Nucleus accumbens (tissue), 56 donors: ENCODE measurements around the gene NTM.
"Not testable (repeated sequence)": the region's sequence is repeated elsewhere in the genome, so short reads cannot be mapped to it uniquely, and the experiment has no call there.

Source experiments
- DNase-seq, 56 donors: peaks; one replicate each; lab custom pipeline; 2025; lab: John Stamatoyannopoulos, UW

NTM gene

DNA sequence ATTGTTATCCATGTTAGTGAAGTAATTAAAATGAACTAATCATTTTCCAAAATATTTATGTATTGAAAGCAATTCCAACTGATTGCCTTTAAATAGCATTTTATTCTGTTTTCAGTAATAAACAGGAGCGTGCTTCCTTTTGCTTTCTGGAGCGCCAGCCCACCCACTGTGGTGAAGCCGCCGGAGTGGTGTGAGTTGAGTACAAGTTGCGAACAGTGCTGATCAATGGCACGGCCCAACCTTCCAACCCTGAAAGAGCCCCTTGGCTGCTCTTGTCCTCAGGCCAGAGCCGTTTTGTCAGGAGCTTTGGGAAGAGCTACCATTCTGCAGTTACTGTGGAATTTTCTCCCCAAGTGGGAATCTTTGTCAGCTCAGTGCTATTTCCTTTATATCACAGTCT lies 42.8 kb downstream of the NTM start:
- DNase-seq, result peak in 4 of 56 donors; percentile 11 to 25 (median 16)

DNA sequence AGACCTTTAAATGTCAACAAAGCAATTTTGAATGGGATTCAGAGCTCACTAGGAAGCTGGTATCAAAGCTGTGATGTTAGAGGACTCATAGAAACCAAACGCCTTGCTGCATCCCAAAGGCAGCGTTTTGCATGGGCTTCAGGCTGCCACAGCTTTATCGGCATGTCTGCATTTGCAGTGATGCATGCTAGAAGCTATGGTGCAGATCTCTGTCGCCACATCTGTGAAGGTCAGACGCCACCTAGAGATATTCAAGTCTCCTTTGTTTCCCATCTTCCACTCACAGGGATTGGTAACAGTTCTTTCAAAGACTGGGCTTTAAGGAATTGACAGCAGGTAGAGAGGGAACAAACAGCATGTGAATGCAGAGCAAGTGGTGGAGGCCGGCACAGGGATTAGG lies 47.8 kb downstream of the NTM start:
- no peak for DNase-seq

DNA sequence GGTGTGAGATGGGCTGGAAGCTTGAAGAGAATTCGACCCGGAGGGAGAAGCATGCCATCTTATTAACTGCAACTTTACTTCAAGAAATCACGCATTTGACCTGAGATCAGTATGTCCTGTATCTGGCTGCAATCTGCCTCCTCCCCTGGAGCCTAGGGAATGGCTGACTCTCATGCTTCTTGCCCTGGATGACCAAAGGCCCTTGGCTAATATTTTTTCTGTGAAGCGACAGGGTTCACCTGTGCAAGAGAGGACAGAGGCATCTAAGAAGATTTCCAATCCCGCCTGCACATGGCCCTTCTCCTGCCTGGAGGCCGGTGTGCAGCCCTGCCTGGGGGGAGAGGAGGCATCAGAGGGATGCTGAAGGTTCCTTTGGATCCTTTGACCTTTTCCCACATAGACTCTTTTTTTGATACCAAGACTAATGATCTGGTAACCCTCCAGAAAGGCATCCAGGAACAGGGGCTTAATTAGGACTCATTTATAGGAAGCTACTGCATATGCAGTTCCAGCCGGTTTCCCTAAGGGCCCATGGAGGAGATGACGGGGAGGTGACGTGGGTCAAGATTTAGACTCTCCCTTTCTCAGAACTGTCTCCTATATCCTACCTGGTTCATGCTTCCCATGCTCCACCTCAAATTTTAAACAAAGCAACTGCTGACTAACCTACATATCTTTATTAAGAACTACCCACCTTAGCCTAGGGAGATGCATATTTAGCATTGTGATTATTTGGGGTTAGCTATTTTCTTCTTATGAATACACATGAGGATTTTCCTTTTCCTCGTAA lies 50.8 kb downstream of the NTM start:
- no peak for DNase-seq

DNA sequence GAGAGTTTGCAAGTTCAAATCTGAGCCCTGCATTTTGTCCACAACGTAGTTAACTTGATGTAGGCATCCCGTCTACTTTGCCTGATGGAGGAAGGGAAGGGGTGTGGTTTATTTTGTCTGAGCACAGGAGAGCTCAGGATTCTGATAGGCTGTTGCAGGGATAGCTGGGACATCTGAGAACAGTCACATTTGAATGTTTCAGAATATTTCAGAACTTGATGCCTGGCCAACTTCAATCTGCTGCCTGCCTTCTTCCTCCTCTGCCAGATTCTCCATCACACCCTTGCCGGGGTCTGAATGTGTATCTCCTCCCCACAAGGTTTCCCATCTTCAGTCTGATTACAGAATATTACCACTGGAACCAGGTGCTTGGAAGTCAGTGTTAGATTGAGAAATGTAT lies 51.6 kb downstream of the NTM start:
- DNase-seq, result no peak

DNA sequence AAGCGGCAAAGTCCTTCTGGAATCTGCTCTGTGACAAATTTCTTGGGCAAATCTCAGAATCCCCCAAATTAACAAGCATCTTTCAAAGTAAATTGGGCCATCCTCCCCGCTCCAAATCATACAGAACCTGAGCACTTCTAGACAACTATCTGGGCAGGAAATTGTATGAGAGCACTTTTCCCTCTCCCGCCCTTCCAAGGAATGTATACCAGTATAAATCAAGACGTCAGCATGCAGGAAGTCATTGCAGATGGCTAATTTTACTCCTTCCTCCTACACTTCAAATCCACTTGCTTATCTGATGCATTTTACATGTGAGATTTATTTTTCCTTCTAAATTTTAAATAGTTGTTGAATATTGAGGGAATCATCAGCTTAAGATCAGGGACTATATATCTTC lies 52.1 kb downstream of the NTM start:
- no peak for DNase-seq

DNA sequence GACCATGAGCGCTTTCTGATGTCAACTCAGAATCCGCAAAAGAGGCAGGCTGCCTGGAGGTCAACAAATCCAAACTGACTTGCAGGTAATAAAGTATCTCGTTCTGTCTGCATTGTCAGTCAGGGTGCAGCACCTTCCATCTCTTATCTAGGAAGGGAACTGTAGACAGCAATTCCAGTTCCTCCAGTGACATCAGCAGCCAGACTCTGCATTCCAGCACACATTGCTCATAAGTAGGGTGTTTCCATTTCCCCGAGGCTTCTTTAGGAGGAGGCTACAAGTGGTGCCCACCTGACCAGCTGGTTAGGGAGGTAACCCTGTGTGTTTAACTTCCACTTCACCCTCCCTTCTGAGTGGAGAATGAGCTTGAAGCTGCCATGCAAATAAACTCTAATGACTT lies 53.3 kb downstream of the NTM start:
- no peak for DNase-seq

DNA sequence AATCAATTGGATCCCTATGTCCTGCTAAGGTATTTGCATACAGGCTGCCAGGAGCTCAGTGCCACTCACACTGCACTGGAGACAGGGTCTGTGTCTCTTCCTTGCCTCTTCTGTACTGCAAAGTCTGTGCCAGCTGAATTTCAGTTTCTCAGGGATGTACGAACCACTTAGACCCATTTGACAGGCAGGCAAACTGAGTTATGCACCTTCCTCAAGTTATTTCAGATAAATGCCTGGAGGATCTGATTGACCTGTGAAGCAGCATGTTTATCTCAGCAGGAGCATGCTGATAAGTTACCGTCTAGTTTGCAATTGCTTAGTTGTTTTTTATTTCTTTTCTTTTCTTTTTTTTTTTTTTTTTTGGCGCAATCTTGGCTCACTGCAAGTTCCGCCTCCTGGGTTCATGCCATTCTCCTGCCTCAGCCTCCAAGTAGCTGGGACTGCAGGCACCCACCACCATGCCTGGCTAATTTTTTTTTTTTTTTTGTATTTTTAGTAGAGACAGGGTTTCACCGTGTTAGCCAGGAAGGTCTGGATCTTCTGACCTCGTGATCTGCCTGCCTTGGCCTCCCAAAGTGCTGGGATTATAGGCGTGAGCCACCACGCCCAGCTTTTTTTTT lies 54.0 kb downstream of the NTM start:
- not testable (repeated sequence) for DNase-seq

DNA sequence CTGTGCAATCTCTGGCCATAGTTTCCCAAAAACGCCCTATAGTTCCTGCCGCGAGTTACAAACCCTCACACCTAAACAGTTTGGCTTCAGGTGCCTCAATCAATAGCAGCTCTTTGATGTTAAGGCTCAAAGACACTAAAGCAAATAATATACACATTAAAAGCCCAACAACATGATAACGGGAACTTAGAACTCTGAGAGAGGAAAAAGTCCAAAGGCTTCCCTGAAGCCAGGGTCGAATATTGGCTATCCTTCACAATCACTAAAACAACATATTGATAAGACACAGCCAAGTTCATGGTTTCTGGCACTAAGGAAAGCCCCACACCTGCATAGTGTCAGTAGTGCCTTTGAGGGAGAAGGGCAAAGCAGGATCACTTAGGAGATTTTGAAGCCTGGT lies 54.9 kb downstream of the NTM start:
- no peak for DNase-seq

DNA sequence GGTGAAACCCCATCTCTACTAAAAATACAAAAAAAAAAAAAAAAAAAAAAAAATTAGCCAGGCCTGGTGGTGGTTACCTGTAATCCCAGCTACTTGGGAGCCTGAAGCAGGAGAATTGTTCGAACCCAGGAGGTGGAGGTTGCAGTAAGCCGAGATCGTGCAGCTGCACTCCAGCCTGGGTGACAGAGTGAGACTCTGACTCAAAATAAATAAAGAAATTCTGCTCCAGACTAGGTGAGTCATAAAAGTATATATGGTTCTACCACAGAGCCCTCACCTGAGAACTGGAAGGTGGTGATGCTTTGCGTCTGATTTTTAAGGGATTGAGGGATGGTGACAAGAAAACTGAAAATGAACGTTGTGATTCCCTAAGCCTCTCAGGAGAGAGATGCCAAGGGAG lies 58.4 kb downstream of the NTM start:
- no peak for DNase-seq

DNA sequence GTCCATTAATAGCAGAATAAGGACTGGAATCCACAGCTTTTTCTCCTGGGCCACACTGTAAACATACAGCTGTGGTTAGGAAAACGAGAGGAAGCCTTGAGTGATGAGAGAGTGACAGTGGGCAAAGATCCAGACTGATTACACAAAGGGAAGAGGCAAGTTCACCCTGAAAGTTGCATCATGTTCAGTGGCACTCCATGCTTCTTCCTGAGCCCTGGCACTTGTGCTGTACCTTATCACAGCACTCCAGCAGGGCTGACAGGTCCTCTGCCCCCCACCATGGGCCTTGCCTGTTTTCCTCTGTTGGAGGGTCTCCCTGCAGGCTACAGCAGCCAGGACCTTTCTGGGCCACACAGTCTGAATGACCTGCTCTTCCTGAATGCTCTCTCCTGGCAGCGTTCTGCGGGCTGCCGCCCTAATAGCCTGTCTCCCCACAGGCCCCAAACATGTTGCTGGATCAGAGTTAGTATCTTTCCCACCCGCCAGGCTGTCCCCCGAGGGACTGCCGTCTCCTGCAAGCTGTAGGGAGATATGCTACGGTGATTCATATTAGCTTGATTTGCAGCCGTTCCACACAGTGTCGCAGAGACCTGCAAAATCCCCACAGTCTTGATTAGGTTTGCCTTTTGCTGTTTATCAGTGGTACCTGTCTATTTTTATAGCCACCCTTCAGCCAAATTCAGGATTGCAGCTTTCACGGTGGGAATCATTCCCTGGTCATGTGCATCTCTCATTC lies 60.2 kb downstream of the NTM start:
- peak in 1 of 56 donors; percentile 13 for DNase-seq

DNA sequence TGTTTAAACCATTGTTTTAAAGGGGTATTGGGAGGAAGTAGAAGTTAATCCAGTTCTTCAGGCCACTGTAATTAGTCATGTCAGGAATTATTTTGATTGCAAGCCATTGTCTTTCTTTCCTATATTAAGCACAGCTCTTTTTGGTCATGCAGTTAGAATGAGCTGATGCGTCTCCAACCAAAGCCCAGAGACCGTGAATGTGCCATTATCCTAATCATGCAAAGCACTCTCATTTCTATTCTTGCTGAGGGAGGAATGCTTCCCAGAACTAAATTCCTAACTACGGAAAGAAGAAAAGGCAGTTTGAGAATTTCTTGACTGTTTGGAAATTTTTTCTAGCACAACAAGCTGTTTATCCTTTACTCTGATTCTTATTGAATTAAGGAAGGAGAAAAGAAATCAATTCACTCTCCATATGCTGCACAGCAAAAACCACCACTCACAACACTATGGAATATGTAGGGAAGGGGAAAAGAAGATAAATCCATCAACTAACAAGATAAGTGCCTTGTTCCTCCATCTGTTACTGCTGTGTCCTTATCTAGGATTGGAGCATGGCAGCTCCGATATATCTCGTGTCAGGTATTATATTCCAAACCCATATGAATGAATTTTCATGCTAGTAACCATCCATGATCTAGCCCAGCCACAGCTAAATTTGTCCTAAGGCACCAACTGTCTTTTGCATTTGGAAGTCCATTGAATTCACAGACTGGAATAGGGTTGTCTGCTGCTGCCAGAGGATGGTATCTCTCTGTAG lies 70.8 kb downstream of the NTM start:
- DNase-seq, result no peak

DNA sequence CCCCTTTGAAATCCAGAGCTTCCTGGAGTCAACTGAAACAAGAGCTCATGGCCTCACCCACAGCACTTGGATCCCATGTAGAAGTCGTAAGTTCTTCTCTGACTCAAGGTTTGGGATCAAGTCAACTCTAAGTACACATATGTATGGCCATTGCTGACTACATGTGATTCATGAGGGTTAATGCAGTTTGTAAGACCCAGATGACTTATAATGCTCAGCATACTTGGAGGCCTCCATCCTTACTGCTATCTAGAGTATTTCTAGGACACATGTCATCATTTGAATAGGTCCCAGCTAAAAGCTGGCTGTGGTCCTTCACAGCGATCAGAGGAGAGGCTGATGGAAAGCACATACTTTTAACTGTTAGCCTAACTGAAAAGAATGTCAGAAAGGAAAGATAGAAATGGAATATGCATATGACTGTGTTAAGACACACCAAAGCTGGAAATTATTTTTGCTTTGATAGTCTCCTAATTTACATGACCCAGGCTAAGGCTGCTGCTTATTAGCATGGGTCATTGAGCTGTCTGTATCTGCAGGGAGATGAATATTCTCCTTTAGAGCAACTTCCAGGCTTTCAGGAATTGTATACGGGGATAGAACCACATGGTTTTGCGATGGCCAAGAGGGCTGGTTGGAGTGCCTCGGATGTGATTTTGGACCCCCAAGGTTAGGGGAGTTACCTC lies 76.3 kb downstream of the NTM start:
- DNase-seq, result no peak

DNA sequence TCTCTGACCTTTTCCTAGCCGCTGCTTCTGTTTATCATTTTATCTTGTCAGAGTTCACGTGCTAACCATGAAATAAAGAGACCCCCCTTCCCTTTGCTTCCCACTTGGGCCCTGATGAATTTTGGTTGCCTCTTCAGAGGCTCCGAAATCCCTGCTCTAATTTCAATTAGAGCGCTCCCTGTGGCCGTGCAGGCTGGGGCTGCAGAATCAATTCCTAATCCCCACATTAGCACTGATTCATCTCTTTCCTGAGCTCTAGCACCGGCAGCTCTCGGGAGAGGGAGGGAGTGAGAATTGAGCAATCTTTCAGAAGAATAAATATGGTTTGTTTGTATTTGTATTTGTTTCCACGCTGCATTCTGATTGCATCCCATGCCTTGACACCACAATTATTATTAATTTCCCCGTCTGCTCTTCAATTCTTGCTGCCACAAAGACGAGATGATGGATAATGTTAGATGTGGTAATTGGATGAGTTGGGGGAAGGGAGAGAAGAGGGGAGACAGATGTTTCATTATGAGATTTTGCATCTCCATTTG lies 76.9 kb downstream of the NTM start:
- DNase-seq, result no peak

DNA sequence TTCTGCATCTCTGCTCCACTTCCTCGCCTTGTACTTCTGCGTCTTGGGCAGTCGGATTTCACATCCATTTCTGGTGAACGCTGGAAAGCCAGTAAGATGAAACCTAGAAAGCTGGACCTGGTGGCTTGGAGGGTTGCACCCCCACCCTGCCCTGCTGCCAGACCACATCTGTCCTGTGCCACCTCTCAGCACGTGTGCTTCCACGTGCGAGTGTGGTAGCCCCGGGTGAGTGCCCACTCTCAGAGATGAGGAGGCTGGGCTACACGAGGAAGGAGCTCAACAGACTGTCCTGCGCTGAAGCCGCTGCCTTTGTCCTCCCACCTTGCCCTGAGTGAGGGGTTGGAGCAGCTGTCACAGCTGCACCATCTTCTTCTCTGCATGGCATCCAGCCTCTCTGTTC lies 77.5 kb downstream of the NTM start:
- no peak for DNase-seq

DNA sequence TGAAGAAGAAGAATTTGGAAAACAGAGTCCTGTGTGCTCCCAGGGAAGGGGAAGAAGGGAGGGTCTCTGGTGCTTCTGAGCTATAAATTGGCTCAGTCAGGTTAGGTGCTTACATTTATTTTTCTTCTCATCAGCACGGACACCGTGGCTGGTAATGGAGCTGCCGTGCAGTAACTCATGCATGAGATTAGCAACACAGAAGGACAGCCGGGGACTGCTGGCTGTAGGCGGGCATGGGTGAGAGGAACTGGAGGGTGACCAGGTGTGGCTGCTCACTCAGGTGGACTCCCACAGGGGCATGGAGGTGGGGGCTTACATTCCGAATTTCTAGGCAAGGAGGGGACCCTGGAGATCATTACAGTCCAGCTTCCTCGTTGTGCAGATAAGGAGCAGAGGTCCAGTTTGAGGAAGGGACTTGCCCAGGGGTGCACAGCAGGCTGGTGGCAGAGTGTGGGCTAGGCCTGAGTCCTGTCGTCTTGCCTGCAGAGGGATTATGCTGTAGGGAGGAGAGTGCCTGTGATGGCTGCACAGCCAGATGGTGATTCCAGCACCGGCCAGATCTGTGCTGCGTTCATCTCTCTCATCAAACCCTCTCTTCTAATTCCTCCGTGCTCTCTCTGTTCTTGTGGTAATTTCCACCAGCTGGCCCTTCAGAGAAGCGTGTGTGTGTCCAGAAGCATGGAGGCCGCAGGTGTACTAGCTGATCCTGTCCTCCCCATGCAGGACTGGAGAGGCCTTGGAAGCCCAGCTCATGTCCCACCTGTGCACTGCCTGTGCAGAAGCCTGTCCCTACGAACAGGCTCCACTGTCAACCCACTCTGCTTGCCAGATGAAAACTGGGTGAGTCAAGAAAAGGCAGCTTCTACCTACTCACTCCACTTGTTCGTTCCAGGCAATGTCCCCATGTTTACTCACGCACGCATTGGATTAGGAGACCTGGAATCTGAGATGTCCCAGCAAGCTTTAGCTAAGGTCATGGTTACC lies 78.9 kb downstream of the NTM start:
- no peak for DNase-seq

DNA sequence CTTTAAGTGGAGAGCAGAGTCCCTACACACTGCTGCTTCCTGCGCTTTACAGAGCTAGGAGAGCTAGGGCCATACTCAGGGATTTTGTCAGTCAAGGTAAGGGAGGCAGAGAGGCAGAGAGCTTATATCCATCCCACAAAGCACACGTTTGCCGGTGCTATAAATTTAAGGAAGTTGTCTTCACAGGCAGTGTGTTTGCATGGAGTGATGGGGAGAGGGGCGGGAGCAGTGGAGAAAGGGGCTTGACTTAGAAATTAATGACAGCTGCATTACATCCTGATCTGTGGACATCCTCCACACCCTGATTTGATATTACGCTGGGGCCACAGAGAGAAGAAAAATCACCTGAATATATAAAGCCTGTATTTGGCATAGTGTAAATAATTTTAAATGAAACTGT lies 84.1 kb downstream of the NTM start:
- no peak for DNase-seq

DNA sequence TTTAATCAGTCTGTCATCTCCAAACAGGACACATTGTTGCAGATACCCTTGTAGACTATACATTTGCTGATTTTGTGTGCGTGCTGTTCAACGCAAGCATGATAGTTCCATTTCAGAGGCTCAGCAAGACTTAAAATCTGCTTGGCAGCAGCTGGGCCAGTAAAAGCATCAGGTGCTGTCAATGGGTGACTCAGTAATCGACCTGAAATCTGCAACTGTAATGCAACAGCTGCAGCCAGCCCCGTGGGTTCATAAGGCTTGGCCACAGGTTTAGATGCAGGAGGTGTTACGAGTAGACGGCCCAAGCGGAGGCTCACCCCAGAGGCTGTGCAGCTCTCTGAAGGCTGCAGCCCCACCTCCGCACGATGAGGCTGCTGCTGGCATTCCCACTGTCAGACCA lies 84.6 kb downstream of the NTM start:
- DNase-seq, result no peak

DNA sequence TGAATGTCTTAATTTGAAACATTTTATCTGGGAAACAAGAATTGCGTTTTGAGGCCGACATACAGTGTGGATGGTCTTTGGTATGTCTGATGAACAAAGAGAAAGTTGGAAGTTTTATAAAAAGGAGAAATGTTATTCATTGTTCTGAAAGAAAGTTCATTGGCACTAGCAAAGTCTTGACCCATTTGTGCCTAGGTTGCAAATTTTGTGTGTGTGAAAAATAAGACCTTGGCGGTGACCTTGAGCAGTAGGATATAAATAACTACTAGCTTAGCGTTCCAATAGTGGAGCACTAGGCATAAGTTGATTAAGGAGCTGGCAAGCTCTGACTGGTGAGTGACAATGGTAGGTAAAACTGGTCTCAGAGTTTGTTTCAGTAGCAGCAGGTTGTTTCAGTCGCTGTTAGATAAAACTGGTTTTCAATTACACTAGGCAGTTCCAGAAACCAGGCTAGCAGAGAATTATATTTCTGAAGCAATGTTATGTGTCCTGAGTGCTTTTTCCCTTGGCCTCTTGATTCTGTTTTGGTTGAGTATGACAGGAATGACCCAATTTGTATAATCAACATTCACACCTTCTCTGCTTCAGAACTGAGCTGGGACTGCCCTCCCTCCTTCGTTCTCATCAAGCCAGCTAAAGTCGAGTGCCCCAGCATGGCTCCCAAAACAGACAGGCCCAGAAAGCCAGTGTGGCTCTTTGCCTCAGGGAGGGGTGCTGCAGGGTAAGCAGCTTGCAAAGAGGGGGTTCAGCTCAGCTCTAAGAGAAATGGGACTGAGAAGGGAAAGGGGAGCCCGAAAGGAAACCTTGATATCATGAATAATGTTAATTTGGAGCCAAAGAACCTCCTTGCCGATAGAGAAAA lies 85.7 kb downstream of the NTM start:
- no peak for DNase-seq
